ENCODE data around the gene OXER1. TPM values are rescaled to one million over a fixed set of nuclear protein-coding genes. Genes with fewer than 3 reads are reported as not detected.

The OXER1 gene
- total and polyA plus RNA-seq, 2 of the 13 experiments (the other 11 are each of a cell fraction or from before 2014, with no cell fraction given) = 8.0 to 9.0 TPM

- no peak for TF ChIP-seq ZBTB40 (IDR thresholded peaks at IDR 0.05)
- peak; percentile 34 for TF ChIP-seq ZBTB40 (CRISPR knock-in tag; IDR thresholded peaks at IDR 0.05)
- TF ChIP-seq POLR2AphosphoS2 (IDR thresholded peaks at IDR 0.05; ENCODE audit: low read depth, low read length) = no peak
- TF ChIP-seq EED (CRISPR knock-in tag; IDR thresholded peaks at IDR 0.05) = 0 out of 2 replicates have a peak, but pooled peaks have one; percentile 78
- no peak for TF ChIP-seq ZNF512B (CRISPR knock-in tag; IDR thresholded peaks at IDR 0.05; ENCODE audit: borderline replicate concordance)
- peak; percentile 81; the same call in 1 of the 2 replicates for TF ChIP-seq HES4 (CRISPR knock-in tag; IDR thresholded peaks at IDR 0.05; ENCODE audit: borderline replicate concordance)
- TF ChIP-seq CEBPZ (IDR thresholded peaks at IDR 0.05; ENCODE audit: low read length) = no peak
- TF ChIP-seq TIGD3 (CRISPR knock-in tag; IDR thresholded peaks at IDR 0.05; ENCODE audit: borderline replicate concordance) = no peak
- TF ChIP-seq IRX3 (CRISPR knock-in tag; IDR thresholded peaks at IDR 0.05; ENCODE audit: borderline replicate concordance, low read depth) = peak; percentile 43; the same call in 1 of the 2 replicates
- no peak for TF ChIP-seq ZNF432 (CRISPR knock-in tag; IDR thresholded peaks at IDR 0.05; ENCODE audit: borderline replicate concordance)
These were observed 47.3 kb upstream of the OXER1 start (continued) for GRCh38 chr2:42810971-42811811.
